ENCODE data around the gene ANXA4. TPM values are rescaled to one million over a fixed set of nuclear protein-coding genes. Genes with fewer than 3 reads are reported as not detected.

ANXA4 gene
- polyA plus RNA-seq, 2 of the 4 experiments (the other 2 are of a cell fraction), result 341 to 554 TPM

- no peak for FAIRE-seq
- H3K4me3 ChIP-seq, result no peak overlapping the region
- H3K27ac ChIP-seq, result peak overlapping the region in 1 of 2 experiments; percentile 55; a peak in 3 of 6 replicates
- no peak overlapping the region for H3K4me2 ChIP-seq
- no peaks in the 10 kb centered on the region for H3K9me3 ChIP-seq
- POLR2A ChIA-PET, result no interaction called here
- WGBS (ENCODE audit: missing lambda C conversion rate), result 82% methylated on average over 5 of the region's 5 CpGs
- TF ChIP-seq CHD4 (IDR thresholded peaks at IDR 0.05; ENCODE audit: borderline replicate concordance) (no peak), FOSB (CRISPR knock-in tag; IDR thresholded peaks at IDR 0.05) (no peak), PHF8 (IDR thresholded peaks at IDR 0.05; ENCODE audit: borderline replicate concordance, low read depth) (no peak), CTCF (IDR thresholded peaks at IDR 0.05) (no peak), HES2 (IDR thresholded peaks at IDR 0.05) (no peak), CBX8 (IDR thresholded peaks at IDR 0.05) (no peak), MAZ (IDR thresholded peaks at IDR 0.05; ENCODE audit: borderline replicate concordance, low read depth, low read length) (no peak), HOXA7 (CRISPR knock-in tag; IDR thresholded peaks at IDR 0.05) (no peak), NPAS2 (CRISPR knock-in tag; IDR thresholded peaks at IDR 0.05; ENCODE audit: borderline replicate concordance) (no peak), HOXB13 (CRISPR knock-in tag; IDR thresholded peaks at IDR 0.05; ENCODE audit: low read depth) (no peak), GATA3 (IDR thresholded peaks at IDR 0.05; ENCODE audit: borderline replicate concordance) (no peak), PBX3 (IDR thresholded peaks at IDR 0.05) (no peak)
- TF ChIP-seq, protein P1, sequence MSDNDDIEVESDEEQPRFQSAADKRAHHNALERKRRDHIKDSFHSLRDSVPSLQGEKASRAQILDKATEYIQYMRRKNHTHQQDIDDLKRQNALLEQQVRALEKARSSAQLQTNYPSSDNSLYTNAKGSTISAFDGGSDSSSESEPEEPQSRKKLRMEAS (IDR thresholded peaks at IDR 0.05), result no peak
- TF ChIP-seq, protein P2, sequence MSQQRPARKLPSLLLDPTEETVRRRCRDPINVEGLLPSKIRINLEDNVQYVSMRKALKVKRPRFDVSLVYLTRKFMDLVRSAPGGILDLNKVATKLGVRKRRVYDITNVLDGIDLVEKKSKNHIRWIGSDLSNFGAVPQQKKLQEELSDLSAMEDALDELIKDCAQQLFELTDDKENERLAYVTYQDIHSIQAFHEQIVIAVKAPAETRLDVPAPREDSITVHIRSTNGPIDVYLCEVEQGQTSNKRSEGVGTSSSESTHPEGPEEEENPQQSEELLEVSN (IDR thresholded peaks at IDR 0.05; ENCODE audit: borderline replicate concordance, low read depth), result no peak
- CTCF ChIA-PET, result interaction anchor here (0.7 to 5.0 kb wide), 2 partner anchors 12 to 86 kb away, joined by 3 to 44 read pairs; partner anchors contain the start of gene ANXA4
- ATAC-seq, result no peak
- H3K4me1 ChIP-seq, result peaks cover 36% of the 10 kb centered on the region
- DNase-seq (ENCODE audit: low read depth in 1 of 2, low spot score in 1 of 2), result no peak
These were observed 12.2 kb upstream of the ANXA4 start for GRCh38 chr2:69729781-69730180.

DNA sequence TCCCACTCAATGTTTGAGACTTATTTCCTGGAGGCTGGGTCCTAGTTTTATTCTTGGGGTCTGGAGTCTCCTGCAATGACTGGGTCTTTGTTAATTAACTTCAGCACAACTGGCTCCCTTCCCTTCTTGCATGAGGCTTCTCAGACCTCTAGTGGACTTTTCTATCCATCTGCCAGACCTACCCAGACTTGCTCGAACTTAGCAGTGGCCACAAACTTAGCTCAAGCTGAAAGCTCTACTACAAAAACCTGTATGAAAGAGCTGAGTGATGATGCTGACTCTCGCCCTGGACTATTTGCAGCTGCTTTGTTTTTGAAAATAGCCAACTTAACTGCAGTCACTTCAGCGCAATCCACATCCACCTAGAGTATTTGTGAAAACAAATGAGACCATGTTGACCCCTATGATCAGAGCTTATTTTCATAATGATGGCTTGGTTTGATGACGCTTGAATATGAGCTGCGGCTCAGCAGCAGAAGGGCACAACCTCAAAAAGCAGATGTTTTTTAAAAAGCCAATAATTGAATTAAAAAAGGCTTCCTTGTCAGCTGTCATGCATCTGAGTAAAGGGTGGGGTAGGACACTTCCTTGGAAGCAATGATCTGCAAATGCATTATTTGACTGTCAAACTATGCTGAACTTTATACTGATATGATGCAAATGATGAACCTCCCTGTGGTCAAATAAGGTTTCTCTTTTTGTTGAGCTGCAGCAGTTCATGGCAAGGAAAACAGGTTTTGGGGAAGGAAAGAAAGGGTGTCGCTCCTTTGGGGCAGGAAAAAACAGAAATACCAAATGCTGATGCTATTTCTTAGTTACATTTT, 10.6 kb upstream of the ANXA4 start:
- ChIA-PET CTCF (interaction anchor here (0.9 to 5.0 kb wide), 5 partner anchors 9 to 98 kb away, joined by 3 to 44 read pairs (median 4); partner anchors contain the start of gene GMCL1), POLR2A (interaction anchor here (0.8 kb wide), 1 partner anchor 10 kb away, joined by 3 read pairs; the partner anchor contains the start of gene ANXA4)
- Histone ChIP-seq H3K4me1 (peaks cover 36% of the 10 kb centered on the region), H3K27ac (peak overlapping the region; percentile 18 to 73; a peak in 4 of 6 replicates), H3K4me3 (no peak overlapping the region), H3K4me2 (no peak overlapping the region), H3K9me3 (no peaks in the 10 kb centered on the region)
- TF ChIP-seq TP53 (CRISPR knock-in tag; IDR thresholded peaks at IDR 0.05) (no peak), MAZ (IDR thresholded peaks at IDR 0.05; ENCODE audit: borderline replicate concordance, low read depth, low read length) (no peak), NFE2L2 (conservative IDR thresholded peaks at IDR 0.05; ENCODE audit: low read length) (no peak), KDM1A (IDR thresholded peaks at IDR 0.05; ENCODE audit: low read depth) (no peak), PBX3 (IDR thresholded peaks at IDR 0.05) (no peak), HES2 (IDR thresholded peaks at IDR 0.05) (no peak), EP300 (IDR thresholded peaks at IDR 0.05) (no peak), ESRRA (IDR thresholded peaks at IDR 0.05; ENCODE audit: borderline replicate concordance, low read length) (no peak)
- DNase-seq (ENCODE audit: low read depth in 1 of 2, low spot score in 1 of 2) (no peak), ATAC-seq (no peak), FAIRE-seq (no peak)
- 91% methylated on average over 6 of the region's 6 CpGs for WGBS (ENCODE audit: missing lambda C conversion rate)

All from A549 (cell line).